H1 (cell line): ENCODE data around the gene ZNF441. TPM values are rescaled to one million over a fixed set of nuclear protein-coding genes. Genes with fewer than 3 reads are reported as not detected.

Source experiments
- BCL11A ChIP-seq, 2 experiments: IDR thresholded peaks; one replicate each; pipeline ENCODE4 v1.6.1; 2011; ENCODE audit warnings: low read depth in 2 of 2, low read length in 2 of 2, mild to moderate bottlenecking in 2 of 2
- CHD2 ChIP-seq: IDR thresholded peaks from 2 replicates; pipeline ENCODE4 v1.6.1; 2012; ENCODE audit warnings: low read length, improper control_type of control experiment
- CTBP2 ChIP-seq: IDR thresholded peaks from 2 replicates; pipeline ENCODE4 v1.7.0; 2011; ENCODE audit warnings: borderline replicate concordance, mild to moderate bottlenecking, moderate library complexity, mixed read lengths, low read length; ENCODE audit not compliant: insufficient read depth, insufficient read length
- EZH2 ChIP-seq: fragments of 200-600 bp; sonication (generic); IDR thresholded peaks from 2 replicates; pipeline ENCODE4 v1.7.1; 2012; ENCODE audit warnings: low read depth, mild to moderate bottlenecking, moderate library complexity, low read length, inconsistent platforms; ENCODE audit not compliant: severe bottlenecking
- GABPA ChIP-seq: IDR thresholded peaks from 2 replicates; pipeline ENCODE4 v1.6.1; 2011; ENCODE audit warnings: mild to moderate bottlenecking, low read length, moderate library complexity, borderline replicate concordance; ENCODE audit not compliant: insufficient read depth
- RBBP5 ChIP-seq: IDR thresholded peaks from 2 replicates; pipeline ENCODE4 v1.7.1; 2012; ENCODE audit warnings: low read depth, mild to moderate bottlenecking, inconsistent platforms, low read length, moderate library complexity, borderline replicate concordance
- RFX5 ChIP-seq: IDR thresholded peaks from 2 replicates; pipeline ENCODE4 v1.6.1; 2011; ENCODE audit warnings: low read depth, low read length, improper control_type of control experiment, borderline replicate concordance
- SIN3A ChIP-seq, 2 experiments: IDR thresholded peaks in 1 of 2; conservative IDR thresholded peaks in 1 of 2; 2 replicates each; pipeline ENCODE4 v1.6.1; 2011 to 2012; ENCODE audit warnings: low read length in 2 of 2, improper control_type of control experiment in 1 of 2, low read depth in 1 of 2, mild to moderate bottlenecking in 1 of 2
- polyA plus RNA-seq, 7 experiments: library from polyadenylated mRNA; depleted of rRNA in 3 of 7; stranded (reverse) in 5 of 7; unstranded in 2 of 7; fragments of >200 nt in 5 of 7; fragments of 200-250 nt in 2 of 7; gene quantifications; 1 replicate in 5 of 7; 2 replicates in 1 of 7; 4 replicates in 1 of 7; pipeline versions ENCODE4 v1.2.1 to v1.2.3, GENCODE V29; 2011 to 2013; ENCODE audit warnings: missing spikeins in 2 of 7, mixed read lengths in 2 of 7
- total RNA-seq: library from RNA; stranded (reverse); fragmentation: NEBNext Ultra II Directional; extraction: Animal tissue kit (Norgen Biotek cat#: 25700); gene quantifications from 2 replicates; pipeline ENCODE4 v1.2.1, GENCODE V29; 2021

Gene ZNF441
- total and polyA plus RNA-seq, 2 of the 8 experiments (the other 6 are each of a cell fraction or from before 2014, with no cell fraction given) = 0.09 to 0.48 TPM

DNA sequence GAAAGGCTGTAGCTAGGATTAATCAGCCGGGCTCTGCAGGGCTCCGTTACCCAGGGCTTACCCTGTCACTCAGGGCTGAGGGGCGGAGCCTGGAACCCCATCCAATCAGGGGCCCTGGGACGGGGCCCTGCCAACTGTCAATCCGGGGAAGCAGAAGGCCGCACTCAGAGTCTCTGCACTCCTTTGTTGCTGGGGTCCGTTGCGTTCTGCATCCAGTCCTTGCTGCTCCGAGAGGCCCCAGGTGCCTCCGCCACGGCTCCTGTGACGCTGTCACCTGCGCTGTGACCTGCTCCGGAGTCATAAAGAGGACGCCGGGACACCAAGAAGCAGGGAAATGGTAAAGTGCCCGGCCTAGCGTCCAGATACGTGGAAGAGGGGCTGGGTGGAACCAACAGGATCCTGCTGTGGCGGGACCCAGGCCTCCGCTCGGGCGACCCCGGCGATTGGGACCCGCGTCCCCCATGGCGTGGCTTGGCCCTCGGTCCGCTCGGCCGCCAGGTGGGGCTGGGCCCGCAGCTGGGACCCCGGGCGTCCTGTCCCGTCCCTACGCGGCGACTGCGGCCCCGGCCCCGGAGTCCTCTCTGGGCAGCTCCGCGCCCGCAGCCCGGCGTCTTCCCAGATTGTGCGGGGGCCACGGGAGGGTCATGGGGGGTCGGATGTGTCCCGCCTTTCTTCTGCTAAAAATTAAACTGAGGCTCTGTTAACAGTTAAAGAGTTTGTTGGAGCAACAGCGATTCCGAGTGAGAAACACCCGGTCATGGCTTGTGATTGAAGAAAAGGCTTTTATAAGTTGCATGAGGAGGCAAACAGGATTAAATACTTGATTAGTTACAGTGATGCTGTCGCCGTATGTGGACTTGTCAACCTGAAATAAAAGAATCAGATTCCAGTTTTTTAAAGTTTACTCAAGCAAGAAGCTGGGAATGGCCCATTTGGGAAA lies 31.9 kb downstream of the ZNF441 start, which contains the start of gene ZNF491 (continued):
- TF ChIP-seq SIN3A (conservative IDR thresholded peaks at IDR 0.05 in 1 of 2, IDR thresholded peaks at IDR 0.05 in 1 of 2; ENCODE audit: low read depth in 1 of 2, low read length in 2 of 2) (peak; percentile 61 to 78; a peak in 1 of 4 replicates), RFX5 (no peak), CHD2 (no peak), RBBP5 (no peak; the same call in 1 of the 2 replicates), GABPA (no peak), EZH2 (no peak), BCL11A (IDR thresholded peaks at IDR 0.05; ENCODE audit: low read depth in 2 of 2, low read length in 2 of 2) (no peak), CTBP2 (no peak)
